Right renal cortex interstitium (tissue), 3 donors: ENCODE results near the gene PGM3. TPM values are rescaled to one million over a fixed set of nuclear protein-coding genes. Genes with fewer than 3 reads are reported as not detected.

Experiments
- DNase-seq, 3 donors: peaks; one replicate each; pipeline ENCODE4 v3.0.0-alpha.2; 2013; ENCODE audit warnings: low read depth in 3 of 3, low spot score in 2 of 3
- polyA plus RNA-seq, 3 donors: library from polyadenylated mRNA; unstranded; fragments of 120-200 nt; gene quantifications; one replicate each; pipeline ENCODE4 v1.2.1, GENCODE V29; 2013; ENCODE audit not compliant: insufficient read length in 3 of 3

Gene PGM3
- polyA plus RNA-seq, 3 donors: 44.5 to 46.9 (median 46.5) TPM

GRCh38 chr6:83183082-83183828, 9.8 kb downstream of the PGM3 start:
- no peak for DNase-seq

GRCh38 chr6:83182114-83182513, 11.0 kb downstream of the PGM3 start:
- no peak for DNase-seq

GRCh38 chr6:83180426-83180950, 12.6 kb downstream of the PGM3 start:
- no peak for DNase-seq

GRCh38 chr6:83176246-83176645, 16.8 kb downstream of the PGM3 start:
- DNase-seq: peak in 1 of 3 donors; percentile 16

GRCh38 chr6:83169511-83169910, 23.6 kb downstream of the PGM3 start:
- no peak for DNase-seq

GRCh38 chr6:83169106-83169505, 24.0 kb downstream of the PGM3 start:
- DNase-seq: no peak

GRCh38 chr6:83168556-83168955, 24.5 kb downstream of the PGM3 start:
- DNase-seq: no peak

GRCh38 chr6:83167726-83168278, 25.3 kb downstream of the PGM3 start:
- DNase-seq: no peak

GRCh38 chr6:83160167-83160566, 32.9 kb downstream of the PGM3 start:
- DNase-seq: no peak

GRCh38 chr6:83155794-83156193, 37.3 kb downstream of the PGM3 start:
- DNase-seq: no peak

- DNase-seq: no peak
Measured at GRCh38 chr6:83153883-83154521, 39.1 kb downstream of the PGM3 start.

GRCh38 chr6:83152913-83153312, 40.2 kb downstream of the PGM3 start:
- DNase-seq: no peak

GRCh38 chr6:83151114-83151513, 42.0 kb downstream of the PGM3 start:
- DNase-seq: no peak

- DNase-seq: no peak
Measured at GRCh38 chr6:83138758-83139157, 54.3 kb downstream of the PGM3 start.

- DNase-seq: no peak
Measured at GRCh38 chr6:83138118-83138722, 54.8 kb downstream of the PGM3 start.

- no peak for DNase-seq
Measured at GRCh38 chr6:83132121-83132520, 60.9 kb downstream of the PGM3 start.

GRCh38 chr6:83127976-83128375, 65.1 kb downstream of the PGM3 start:
- DNase-seq: no peak

GRCh38 chr6:83127258-83127657, 65.8 kb downstream of the PGM3 start:
- DNase-seq: no peak

GRCh38 chr6:83126807-83127206, 66.3 kb downstream of the PGM3 start:
- DNase-seq: no peak

GRCh38 chr6:83126223-83126622, 66.8 kb downstream of the PGM3 start:
- no peak for DNase-seq

GRCh38 chr6:83125425-83125824, 67.6 kb downstream of the PGM3 start:
- DNase-seq: no peak
